HCT116 (cell line): ENCODE results near the gene TMED10. TPM values are rescaled to one million over a fixed set of nuclear protein-coding genes. Genes with fewer than 3 reads are reported as not detected.

Source experiments
- ATAC-seq: fragments of 200-7000 bp; cut with Tn5 transposase; 2 replicates; pipeline ENCODE4 v1.9.1; 2020; ENCODE audit warnings: mild to moderate bottlenecking, moderate library complexity
- BruUV-seq: library from RNA; stranded (reverse); fragments of 400-500 nt; replicated peaks from 2 replicates; lab custom pipeline; 2021; lab: Mats Ljungman, UMichigan
- CTCF ChIA-PET: fragments of 300-600 bp; sonication (Branson Sonifier 250); formaldehyde crosslinking; loops from one replicate; lab custom pipeline; 2021; ENCODE audit warnings: antibody characterized with exemption; lab: Charles Lee
- POLR2A ChIA-PET: fragments of 300-600, 350-600 bp; sonication (Branson Sonifier 250); formaldehyde crosslinking; loops from one replicate; lab custom pipeline; 2021; ENCODE audit warnings: antibody characterized with exemption; lab: Charles Lee
- RAD21 ChIA-PET, 2 experiments: fragments of 300-600 bp; sonication (Branson Sonifier 250); formaldehyde crosslinking; loops; one replicate each; lab custom pipeline; 2023; ENCODE audit warnings: low total read pairs in 2 of 2; ENCODE audit not compliant: uncharacterized antibody in 2 of 2, unreplicated experiment in 2 of 2, low non-redundant PET in 1 of 2; lab: Charles Lee
- DNase-seq: peaks from one replicate; pipeline ENCODE4 v3.0.0-alpha.2; 2010; ENCODE audit warnings: low read depth, low spot score
- H2AFZ ChIP-seq: fragments of 200-600 bp; shearing (Covaris generic), sonication (generic); 2 replicates; pipeline ENCODE4 v1.6.1; 2017; ENCODE audit warnings: low read depth, mixed run types, mixed read lengths, antibody characterized with exemption, low read length; ENCODE audit not compliant: poor library complexity, severe bottlenecking
- H3K27ac ChIP-seq: 2 replicates; pipeline ENCODE4 v1.5.1; 2012; ENCODE audit warnings: low read depth, low read length
- H3K27me3 ChIP-seq: fragments of 200-600 bp; sonication (generic); 2 replicates; pipeline ENCODE4 v1.6.1; 2016; ENCODE audit warnings: mixed run types, low read length, mixed read lengths; ENCODE audit not compliant: insufficient read depth
- H3K36me3 ChIP-seq, 2 experiments: fragments of 200-500 bp in 1 of 2; fragments of 200-600 bp in 1 of 2; sonication (Bioruptor generic) in 1 of 2; sonication (generic) in 1 of 2; 2 replicates each; pipeline versions ENCODE4 v1.5.1 to v1.6.1; 2014 to 2016; ENCODE audit warnings: low read length in 2 of 2, inconsistent platforms in 1 of 2, mixed read lengths in 1 of 2, mixed run types in 1 of 2; ENCODE audit not compliant: insufficient read depth in 2 of 2, control insufficient read depth in 1 of 2
- H3K4me1 ChIP-seq, 2 experiments: fragments of 200-600 bp in 1 of 2; sonication (generic) in 1 of 2; 2 replicates each; pipeline versions ENCODE4 v1.5.1 to v1.6.1; 2012 to 2017; ENCODE audit warnings: low read length in 2 of 2, inconsistent platforms in 1 of 2, mild to moderate bottlenecking in 1 of 2, mixed read lengths in 1 of 2, mixed run types in 1 of 2, moderate library complexity in 1 of 2; ENCODE audit not compliant: insufficient read depth in 2 of 2, control insufficient read depth in 1 of 2
- H3K4me2 ChIP-seq: fragments of 200-600 bp; sonication (generic); 2 replicates; pipeline ENCODE4 v1.6.1; 2017; ENCODE audit warnings: mixed run types, low read length, mixed read lengths
- H3K4me3 ChIP-seq, 2 experiments: fragments of 200-600 bp in 1 of 2; sonication (generic) in 1 of 2; replicated peaks in 1 of 2; 2 replicates each; pipeline ENCODE4 v1.5.1; 2011 to 2016; ENCODE audit warnings: low read length in 2 of 2, control low read depth in 1 of 2, low read depth in 1 of 2, mild to moderate bottlenecking in 1 of 2, mixed read lengths in 1 of 2, mixed run types in 1 of 2
- H3K79me2 ChIP-seq: fragments of 200-600 bp; sonication (generic); 2 replicates; pipeline ENCODE4 v1.6.1; 2017; ENCODE audit warnings: mild to moderate bottlenecking, mixed run types, low read length, moderate library complexity, mixed read lengths; ENCODE audit not compliant: insufficient read depth
- H3K9ac ChIP-seq: fragments of 200-600 bp; sonication (generic); 2 replicates; pipeline ENCODE4 v1.6.1; 2016; ENCODE audit warnings: low read length, mixed read lengths
- H3K9me2 ChIP-seq: fragments of 200-600 bp; sonication (generic), shearing (Covaris generic); 2 replicates; pipeline ENCODE4 v1.6.1; 2017; ENCODE audit warnings: mixed run types, mild to moderate bottlenecking, moderate library complexity; ENCODE audit not compliant: insufficient read depth
- H3K9me3 ChIP-seq, 2 experiments: fragments of 200-500 bp in 1 of 2; fragments of 200-600 bp in 1 of 2; sonication (Bioruptor generic) in 1 of 2; sonication (generic) in 1 of 2; 2 replicates each; pipeline ENCODE4 v1.6.1; 2014 to 2017; ENCODE audit warnings: low read length in 2 of 2, mixed read lengths in 2 of 2, inconsistent platforms in 1 of 2, low read depth in 1 of 2, mild to moderate bottlenecking in 1 of 2, mixed run types in 1 of 2, moderate library complexity in 1 of 2; ENCODE audit not compliant: control insufficient read depth in 1 of 2, insufficient read depth in 1 of 2
- H4K20me1 ChIP-seq: fragments of 200-600 bp; sonication (generic), shearing (Covaris generic); 2 replicates; pipeline ENCODE4 v1.6.1; 2017; ENCODE audit warnings: mixed run types, mild to moderate bottlenecking, moderate library complexity; ENCODE audit not compliant: insufficient read depth
- CBX3 ChIP-seq: IDR thresholded peaks from 2 replicates; pipeline ENCODE4 v1.6.1; 2012; ENCODE audit warnings: low read depth
- CTCF ChIP-seq, 3 experiments: fragments of 200-600 bp in 1 of 3; sonication (generic) in 1 of 3; IDR thresholded peaks in 2 of 3; conservative IDR thresholded peaks in 1 of 3; 2 replicates each; pipeline ENCODE4 v1.5.1; 2012 to 2017; ENCODE audit warnings: low read depth in 2 of 3, low read length in 2 of 3, antibody characterized with exemption in 1 of 3, borderline replicate concordance in 1 of 3, control low read depth in 1 of 3, mild to moderate bottlenecking in 1 of 3, mixed read lengths in 1 of 3, mixed run types in 1 of 3, moderate library complexity in 1 of 3; ENCODE audit not compliant: insufficient read depth in 1 of 3
- EGR1 ChIP-seq: IDR thresholded peaks from 2 replicates; pipeline ENCODE4 v1.6.1; 2012; ENCODE audit warnings: low read depth
- ELF1 ChIP-seq: IDR thresholded peaks from 2 replicates; pipeline ENCODE4 v1.6.1; 2012; ENCODE audit warnings: low read depth, borderline replicate concordance
- POLR2A ChIP-seq: IDR thresholded peaks from 2 replicates; pipeline ENCODE4 v1.7.0; 2011; ENCODE audit warnings: borderline replicate concordance; ENCODE audit not compliant: insufficient read depth, insufficient read length; ENCODE audit errors: extremely low read depth
- POLR2AphosphoS5 ChIP-seq: IDR thresholded peaks from 2 replicates; pipeline ENCODE4 v1.6.1; 2011; ENCODE audit warnings: mild to moderate bottlenecking, low read depth, low read length, moderate library complexity
- RAD21 ChIP-seq: IDR thresholded peaks from 2 replicates; pipeline ENCODE4 v1.6.1; 2012; ENCODE audit warnings: low read depth, mild to moderate bottlenecking
- REST ChIP-seq: IDR thresholded peaks from 2 replicates; pipeline ENCODE4 v1.6.1; 2012; ENCODE audit warnings: low read depth
- SIN3A ChIP-seq: IDR thresholded peaks from 2 replicates; pipeline ENCODE4 v1.6.1; 2012; ENCODE audit warnings: low read depth
- SP1 ChIP-seq: IDR thresholded peaks from 2 replicates; pipeline ENCODE4 v1.6.1; 2012; ENCODE audit warnings: low read depth
- SRF ChIP-seq: IDR thresholded peaks from 2 replicates; pipeline ENCODE4 v1.6.1; 2012; ENCODE audit warnings: low read depth
- TCF7L2 ChIP-seq: IDR thresholded peaks from 2 replicates; pipeline ENCODE4 v1.7.0; 2011; ENCODE audit warnings: borderline replicate concordance, inconsistent platforms; ENCODE audit not compliant: insufficient read depth, insufficient read length; ENCODE audit errors: extremely low read depth
- ZFX ChIP-seq: fragments of 450-650 bp; IDR thresholded peaks from 2 replicates; pipeline ENCODE4 v1.6.1; 2017
- ZNF274 ChIP-seq: fragments of 200-500 bp; sonication (Bioruptor generic); IDR thresholded peaks from 2 replicates; pipeline ENCODE4 v1.6.1; 2014; ENCODE audit warnings: mild to moderate bottlenecking, low read depth, low read length, inconsistent platforms
- intact Hi-C: fragments of 100-400 bp; cut with micrococcal nuclease; formaldehyde crosslinking; loops from 2 replicates; pipeline ENCODE4 v1.10.0; 2022
- total RNA-seq: library from RNA; stranded (reverse); gene quantifications from one replicate; pipeline ENCODE4 v1.2.1, GENCODE V29; 2021; ENCODE audit not compliant: unreplicated experiment

Gene TMED10
- total RNA-seq, 1 experiment from 2014 or later: 303 TPM

GRCh38 chr14:75214558-75214957 is 38.1 kb upstream of the TMED10 start:
- Histone ChIP-seq H3K9ac (no peak overlapping the region), H3K79me2 (no peaks in the 10 kb centered on the region), H3K36me3 (no peaks in the 10 kb centered on the region), H3K9me3 (no peaks in the 10 kb centered on the region), H4K20me1 (no peaks in the 10 kb centered on the region), H3K4me3 (no peak overlapping the region), H3K4me1 (no peaks in the 10 kb centered on the region), H2AFZ (no peak overlapping the region), H3K9me2 (no peaks in the 10 kb centered on the region), H3K27ac (no peak overlapping the region), H3K27me3 (no peaks in the 10 kb centered on the region), H3K4me2 (no peak overlapping the region)
- ChIA-PET POLR2A (no interaction called here), RAD21 (no interaction called here), CTCF (no interaction called here)
- intact Hi-C loops: no loop called here
- DNase-seq: no peak
- ATAC-seq: no peak
- TF ChIP-seq SIN3A (no peak), CBX3 (no peak), SP1 (no peak), ZFX (no peak), POLR2AphosphoS5 (no peak), CTCF (IDR thresholded peaks at IDR 0.05 in 2 of 3, conservative IDR thresholded peaks at IDR 0.05 in 1 of 3; ENCODE audit: borderline replicate concordance in 1 of 3, insufficient read depth in 1 of 3, low read depth in 2 of 3, low read length in 2 of 3) (no peak), EGR1 (no peak), RAD21 (no peak)
- BruUV-seq: no TSS peak

- Histone ChIP-seq H3K4me3 (no peak overlapping the region), H3K36me3 (no peaks in the 10 kb centered on the region), H3K9me2 (no peaks in the 10 kb centered on the region), H3K4me1 (no peaks in the 10 kb centered on the region), H3K79me2 (no peaks in the 10 kb centered on the region), H3K27me3 (no peaks in the 10 kb centered on the region), H3K9me3 (no peaks in the 10 kb centered on the region), H3K27ac (no peak overlapping the region), H3K9ac (no peak overlapping the region), H2AFZ (no peak overlapping the region), H3K4me2 (no peak overlapping the region), H4K20me1 (no peaks in the 10 kb centered on the region)
- ChIA-PET RAD21 (no interaction called here), CTCF (no interaction called here), POLR2A (no interaction called here)
- DNase-seq: no peak
- intact Hi-C loops: no loop called here
- no peak for TF ChIP-seq TCF7L2
- TF ChIP-seq SP1: no peak
- TF ChIP-seq ELF1: no peak
- TF ChIP-seq ZNF274: no peak
- TF ChIP-seq POLR2A: no peak
- TF ChIP-seq SRF: no peak
- no peak for TF ChIP-seq REST
- no TSS peak for BruUV-seq
- no peak for ATAC-seq
These were observed 36.8 kb upstream of the TMED10 start for GRCh38 chr14:75213172-75213571.
